K562 (cell line): ENCODE data around the gene LILRB3. TPM values are rescaled to one million over a fixed set of nuclear protein-coding genes. Genes with fewer than 3 reads are reported as not detected.

Experiments used
- ATAC-seq: fragments of 200-7000 bp; cut with Tn5 transposase; 3 replicates; pipeline ENCODE4 v1.9.1; 2020; ENCODE audit warnings: moderate library complexity
- BruUV-seq: library from RNA; stranded (reverse); fragments of 400-500 nt; replicated peaks from 2 replicates; lab custom pipeline; 2021; lab: Mats Ljungman, UMichigan
- CTCF ChIA-PET: fragments of 300-600 bp; formaldehyde crosslinking; extraction: SDS; loops from one replicate; lab custom pipeline; 2021; ENCODE audit warnings: low intra/inter-chr PET ratio; lab: Yijun Ruan, JAX
- POLR2A ChIA-PET: fragments of 300-600, 350-650 bp; sonication (Branson Sonifier 250); formaldehyde crosslinking; extraction: SDS; loops from one replicate; lab custom pipeline; 2021; ENCODE audit warnings: antibody characterized with exemption, inconsistent platforms; lab: Yijun Ruan, JAX
- DNase-seq, 4 experiments: peaks; one replicate each; pipeline versions ENCODE4 v3.0.0 to v3.0.0-alpha.2; 2011 to 2018; ENCODE audit warnings: low spot score in 3 of 4, mixed read lengths in 3 of 4; ENCODE audit errors: extremely low read depth in 1 of 4
- FAIRE-seq: peaks from 2 replicates; lab custom pipeline; 2011; peaks lifted over from hg19 to GRCh38; lab: Jason Lieb, UNC
- H2AFZ ChIP-seq: 2 replicates; pipeline ENCODE4 v1.6.0; 2011; ENCODE audit warnings: low read depth, low read length, control low read depth, inconsistent platforms
- H3K27ac ChIP-seq: fragments of 200-600 bp; 3 replicates; pipeline ENCODE4 v1.8.0; 2011; ENCODE audit warnings: low read depth, mild to moderate bottlenecking, control low read depth, inconsistent platforms, low read length, moderate library complexity, mixed read lengths; ENCODE audit errors: extremely low read depth
- H3K27me3 ChIP-seq, 2 experiments: fragments of 300-600 bp in 1 of 2; 2 replicates in 1 of 2; 3 replicates in 1 of 2; pipeline versions ENCODE4 v1.6.0 to v1.8.0; 2011; ENCODE audit warnings: inconsistent platforms in 2 of 2, low read length in 2 of 2, mild to moderate bottlenecking in 1 of 2, mixed read lengths in 1 of 2, moderate library complexity in 1 of 2; ENCODE audit not compliant: control insufficient read depth in 2 of 2, insufficient read depth in 2 of 2
- H3K36me3 ChIP-seq: fragments of 300-600 bp; 3 replicates; pipeline ENCODE4 v1.8.0; 2011; ENCODE audit warnings: mild to moderate bottlenecking, low read length, inconsistent platforms; ENCODE audit not compliant: control insufficient read depth, insufficient read depth
- H3K4me1 ChIP-seq, 2 experiments: fragments of 200-600 bp in 1 of 2; replicated peaks in 1 of 2; 2 replicates in 1 of 2; 3 replicates in 1 of 2; pipeline versions ENCODE4 v1.5.1 to v1.8.0; 2011; ENCODE audit warnings: inconsistent platforms in 2 of 2, low read length in 2 of 2, mild to moderate bottlenecking in 1 of 2, mixed read lengths in 1 of 2, moderate library complexity in 1 of 2; ENCODE audit not compliant: control insufficient read depth in 2 of 2, insufficient read depth in 2 of 2
- H3K4me2 ChIP-seq: 2 replicates; pipeline ENCODE4 v1.6.1; 2011; ENCODE audit warnings: low read length, control low read depth, inconsistent platforms, mixed read lengths; ENCODE audit not compliant: insufficient read depth
- H3K4me3 ChIP-seq: fragments of 200-600 bp; sonication (generic), shearing (Covaris generic); 2 replicates; pipeline ENCODE4 v1.5.1; 2016; ENCODE audit warnings: control low read depth, inconsistent platforms
- H3K79me2 ChIP-seq: fragments of 200-600 bp; 3 replicates; pipeline ENCODE4 v1.8.0; 2011; ENCODE audit warnings: low read length, inconsistent platforms; ENCODE audit not compliant: control insufficient read depth, insufficient read depth
- H3K9ac ChIP-seq, 2 experiments: 2 replicates each; pipeline versions ENCODE4 v1.6.0 to v1.6.1; 2011; ENCODE audit warnings: low read depth in 2 of 2, low read length in 2 of 2, control low read depth in 1 of 2, inconsistent platforms in 1 of 2, mild to moderate bottlenecking in 1 of 2, mixed read lengths in 1 of 2; ENCODE audit not compliant: insufficient read depth in 1 of 2
- H3K9me1 ChIP-seq: one replicate; pipeline ENCODE4 v1.6.0; 2011; ENCODE audit warnings: inconsistent platforms, mild to moderate bottlenecking, low read length, moderate library complexity; ENCODE audit not compliant: control insufficient read depth, insufficient read depth
- H3K9me3 ChIP-seq: replicated peaks from 2 replicates; pipeline ENCODE4 v1.5.1; 2011; ENCODE audit warnings: low read depth, low read length, inconsistent platforms; ENCODE audit not compliant: control insufficient read depth, insufficient read depth
- H4K20me1 ChIP-seq: replicated peaks from 2 replicates; pipeline ENCODE4 v1.6.1; 2011; ENCODE audit warnings: low read length, inconsistent platforms, mixed read lengths; ENCODE audit not compliant: control insufficient read depth, insufficient read depth
- ATF7 ChIP-seq: fragments of 450-650 bp; IDR thresholded peaks from 2 replicates; pipeline ENCODE4 v1.7.1; 2014; ENCODE audit warnings: mild to moderate bottlenecking, moderate library complexity
- CEBPG ChIP-seq, 3 experiments: fragments of 200-800 bp in 1 of 3; sonication (Bioruptor generic) in 1 of 3; sonication (generic) in 1 of 3; formaldehyde crosslinking in 1 of 3; IDR thresholded peaks in 2 of 3; conservative IDR thresholded peaks in 1 of 3; 2 replicates each; pipeline versions ENCODE4 v1.6.1 to v1.8.0; 2016 to 2022; ENCODE audit warnings: missing compliant biosample characterization in 2 of 3, missing genetic modification characterization in 2 of 3, mild to moderate bottlenecking in 1 of 3, missing genetic modification reagents in 1 of 3
- CEBPZ ChIP-seq: fragments of 150-350 bp; IDR thresholded peaks from 2 replicates; pipeline ENCODE4 v1.6.1; 2014; ENCODE audit warnings: low read depth, mild to moderate bottlenecking, low read length, borderline replicate concordance
- CREBBP ChIP-seq: IDR thresholded peaks from one replicate; pipeline ENCODE4 v1.6.1; 2012; ENCODE audit warnings: low read depth, mild to moderate bottlenecking, control low read depth, inconsistent platforms, low read length
- E2F6 ChIP-seq, 2 experiments: IDR thresholded peaks; 2 replicates each; pipeline ENCODE4 v1.6.1; 2011; ENCODE audit warnings: borderline replicate concordance in 1 of 2, control low read depth in 1 of 2, low read depth in 1 of 2, low read length in 1 of 2, mild to moderate bottlenecking in 1 of 2, mixed read lengths in 1 of 2, moderate library complexity in 1 of 2; ENCODE audit not compliant: insufficient read depth in 1 of 2, insufficient read length in 1 of 2, poor library complexity in 1 of 2, severe bottlenecking in 1 of 2; ENCODE audit errors: extremely low read depth in 1 of 2
- FIP1L1 ChIP-seq: fragments of 200-400 bp; formaldehyde crosslinking; IDR thresholded peaks from 2 replicates; pipeline ENCODE4 v1.6.1; 2018; ENCODE audit warnings: mild to moderate bottlenecking, low read depth, low read length; ENCODE audit not compliant: poor library complexity, severe bottlenecking
- MTF1 ChIP-seq: fragments of 250-450 bp; sonication (Bioruptor Pico); IDR thresholded peaks from 2 replicates; pipeline ENCODE4 v1.9.0; 2021; ENCODE audit warnings: moderate library complexity, mild to moderate bottlenecking, inconsistent platforms, borderline replicate concordance
- NELFE ChIP-seq: IDR thresholded peaks from 2 replicates; pipeline ENCODE4 v1.6.1; 2011; ENCODE audit warnings: mild to moderate bottlenecking; ENCODE audit not compliant: insufficient read depth, insufficient read length
- SIN3A ChIP-seq, 2 experiments: fragments of 150-350 bp in 1 of 2; IDR thresholded peaks; 2 replicates each; pipeline ENCODE4 v1.6.1; 2011 to 2016; ENCODE audit warnings: borderline replicate concordance in 2 of 2, low read depth in 2 of 2, low read length in 2 of 2, mild to moderate bottlenecking in 2 of 2, moderate library complexity in 2 of 2; ENCODE audit not compliant: control insufficient read depth in 1 of 2
- ZBTB33 ChIP-seq: sonication (generic); formaldehyde crosslinking; IDR thresholded peaks from 2 replicates; pipeline ENCODE4 v1.8.1; 2023; ENCODE audit warnings: mild to moderate bottlenecking, missing genetic modification reagents
- ZNF444 ChIP-seq: fragments of 250-450 bp; sonication (Bioruptor Pico); IDR thresholded peaks from 2 replicates; pipeline ENCODE4 v1.4.0; 2020; ENCODE audit warnings: mild to moderate bottlenecking, moderate library complexity
- WGBS: fragments of 100-300 bp; shearing (Covaris generic); methylation state at CpG from one replicate; pipeline ENCODE4 v1.1.6; 2016; ENCODE audit warnings: low coverage, mixed read lengths; ENCODE audit not compliant: insufficient coverage; ENCODE audit errors: missing lambda C conversion rate; 5-methylcytosine and 5-hydroxymethylcytosine counted together
- in situ Hi-C: fragments of 300-500 bp; cut with MboI; formaldehyde crosslinking; loops from 4 replicates; pipeline ENCODE4 v1.15.0; 2018; ENCODE audit warnings: inconsistent platforms, mixed read lengths
- intact Hi-C: fragments of 100-400 bp; cut with micrococcal nuclease; formaldehyde crosslinking; loops from 2 replicates; pipeline ENCODE4 v1.14.2; 2022
- polyA plus RNA-seq, 8 experiments: library from polyadenylated mRNA; depleted of rRNA in 4 of 8; stranded (reverse) in 5 of 8; unstranded in 3 of 8; fragments of >200 nt; fragmentation: Nextera tagmentation in 2 of 8; fragmentation: Illumina TruSeq in 1 of 8; extraction: Ambion mirVana in 2 of 8; extraction: Trizol in 1 of 8; gene quantifications; 2 replicates each; pipeline versions ENCODE4 v1.2.1 to v1.2.3, GENCODE V29; 2011 to 2014; ENCODE audit warnings: inconsistent platforms in 1 of 8, missing spikeins in 1 of 8
- total RNA-seq, 7 experiments: library from RNA; depleted of rRNA in 6 of 7; stranded (reverse); fragments of >200 nt in 6 of 7; fragmentation: Illumina TruSeq in 2 of 7; extraction: Trizol in 2 of 7; gene quantifications; 2 replicates each; pipeline versions ENCODE4 v1.2.1 to v1.2.3, GENCODE V29; 2011 to 2021; ENCODE audit warnings: low replicate concordance in 1 of 7

Gene LILRB3
- total and polyA plus RNA-seq, 9 of the 15 experiments (the other 6 are each of a cell fraction or from before 2014, with no cell fraction given): 0.01 to 0.09 TPM; not detected in 7

GRCh38 chr19:54178581-54179261 is 44.1 kb downstream of the LILRB3 start:
- Histone ChIP-seq H3K9me1 (peaks cover 3% of the 10 kb centered on the region), H3K36me3 (peaks cover 57% of the 10 kb centered on the region; the same call in 2 of the 3 replicates), H3K4me1 (peaks cover 0 to 24% of the 10 kb centered on the region in 2 experiments; a peak in 2 of 5 replicates), H3K27ac (no peak overlapping the region), H3K27me3 (no peaks in the 10 kb centered on the region), H2AFZ (no peak overlapping the region), H3K9me3 (no peaks in the 10 kb centered on the region), H3K79me2 (no peaks in the 10 kb centered on the region), H3K4me2 (no peak overlapping the region), H3K4me3 (no peak overlapping the region), H3K9ac (peak overlapping the region in 1 of 2 experiments; percentile 61; a peak in 1 of 4 replicates), H4K20me1 (no peaks in the 10 kb centered on the region; the same call in 1 of the 2 replicates)
- FAIRE-seq (peak; percentile 74), ATAC-seq (peak; percentile 93), DNase-seq (peak in 2 of 4 experiments; percentile 41 to 55)
- in situ Hi-C loops (no loop called here), intact Hi-C loops (no loop called here)
- no TSS peak for BruUV-seq
- WGBS: 90% methylated on average over 21 of the region's 23 CpGs
- ChIA-PET POLR2A (interaction anchor here (0.6 to 1.7 kb wide), 3 partner anchors 11 to 42 kb away, joined by 3 to 10 read pairs (median 8); partner anchors contain the start of genes MBOAT7 and RPS9), CTCF (no interaction called here)
- TF ChIP-seq FIP1L1: no peak
- TF ChIP-seq MTF1 (CRISPR knock-in tag): no peak
- TF ChIP-seq ZBTB33 (CRISPR knock-in tag): peak; percentile 78; the same call in 1 of the 2 replicates
- TF ChIP-seq CREBBP: no peak
- TF ChIP-seq CEBPG (CRISPR knock-in tag; IDR thresholded peaks at IDR 0.05): no peak
- no peak for TF ChIP-seq CEBPG (tag; conservative IDR thresholded peaks at IDR 0.05 in 1 of 2, IDR thresholded peaks at IDR 0.05 in 1 of 2)
- no peak for TF ChIP-seq CEBPZ
- no peak for TF ChIP-seq SIN3A (IDR thresholded peaks at IDR 0.05; ENCODE audit: borderline replicate concordance in 2 of 2, control insufficient read depth in 1 of 2, low read depth in 2 of 2, low read length in 2 of 2)
- no peak for TF ChIP-seq NELFE
- no peak for TF ChIP-seq ATF7
- TF ChIP-seq E2F6 (IDR thresholded peaks at IDR 0.05; ENCODE audit: borderline replicate concordance in 1 of 2, extremely low read depth in 1 of 2, insufficient read depth in 1 of 2, insufficient read length in 1 of 2, low read depth in 1 of 2, low read length in 1 of 2, poor library complexity in 1 of 2, severe bottlenecking in 1 of 2): no peak
- TF ChIP-seq ZNF444: no peak
